CD4-positive, alpha-beta T cell (primary cell): ENCODE results near the gene CBARP. TPM values are rescaled to one million over a fixed set of nuclear protein-coding genes. Genes with fewer than 3 reads are reported as not detected.
"Not testable (repeated sequence)": the region's sequence is repeated elsewhere in the genome, so short reads cannot be mapped to it uniquely, and the experiment has no call there.

Source experiments
- ATAC-seq: fragments of 200-7000 bp; cut with Tn5 transposase; one replicate; pipeline ENCODE4 v1.10.0; 2022; ENCODE audit warnings: mild to moderate bottlenecking; ENCODE audit not compliant: poor library complexity
- CTCF ChIA-PET: fragments of 350-600 bp; sonication (Branson Sonifier 250); formaldehyde crosslinking; loops from one replicate; lab custom pipeline; 2021; ENCODE audit warnings: antibody characterized with exemption, inconsistent platforms; lab: Charles Lee
- POLR2A ChIA-PET: fragments of 350-600 bp; sonication (Branson Sonifier 250); formaldehyde crosslinking; loops from one replicate; lab custom pipeline; 2021; ENCODE audit warnings: antibody characterized with exemption, inconsistent platforms; lab: Charles Lee
- DNase-seq, 14 experiments: peaks; one replicate each; pipeline ENCODE4 v3.0.0-alpha.2; 2013 to 2020; ENCODE audit warnings: mixed read lengths in 2 of 14
- H3K27ac ChIP-seq, 2 donors: one replicate each; pipeline versions ENCODE4 v1.5.1 to v1.7.0; 2013; ENCODE audit warnings: low read length in 2 of 2, low read depth in 1 of 2, mild to moderate bottlenecking in 1 of 2
- H3K27me3 ChIP-seq, 2 experiments: 1 replicate in 1 of 2; 2 replicates in 1 of 2; pipeline versions ENCODE4 v1.6.1 to v1.7.0; 2013; ENCODE audit warnings: low read length in 2 of 2, control low read depth in 1 of 2, mild to moderate bottlenecking in 1 of 2, moderate library complexity in 1 of 2; ENCODE audit not compliant: insufficient read depth in 2 of 2, control insufficient read depth in 1 of 2
- H3K36me3 ChIP-seq: one replicate; pipeline ENCODE4 v1.6.1; 2013; ENCODE audit warnings: low read length, control low read depth; ENCODE audit not compliant: insufficient read depth
- H3K4me1 ChIP-seq: one replicate; pipeline ENCODE4 v1.6.1; 2013; ENCODE audit warnings: low read length, control low read depth; ENCODE audit not compliant: insufficient read depth
- H3K4me3 ChIP-seq: one replicate; pipeline ENCODE4 v1.5.1; 2013; ENCODE audit warnings: mild to moderate bottlenecking, low read length, moderate library complexity
- H3K9me3 ChIP-seq, 2 experiments: 1 replicate in 1 of 2; 2 replicates in 1 of 2; pipeline versions ENCODE4 v1.6.1 to v1.7.0; 2013; ENCODE audit warnings: low read length in 2 of 2, mild to moderate bottlenecking in 2 of 2, control low read depth in 1 of 2, moderate library complexity in 1 of 2; ENCODE audit not compliant: control insufficient read depth in 1 of 2, insufficient read depth in 1 of 2
- H3K27ac Mint-ChIP-seq: one replicate; pipeline ENCODE4 v1.8.0; 2020; ENCODE audit warnings: mixed read lengths
- H3K27me3 Mint-ChIP-seq: one replicate; pipeline ENCODE4 v1.8.0; 2021; ENCODE audit warnings: mixed read lengths
- H3K36me3 Mint-ChIP-seq: one replicate; pipeline ENCODE4 v1.8.0; 2021; ENCODE audit warnings: low read depth, mixed read lengths
- H3K4me1 Mint-ChIP-seq: one replicate; pipeline ENCODE4 v1.8.0; 2021; ENCODE audit warnings: low read depth, mixed read lengths
- H3K4me3 Mint-ChIP-seq: one replicate; pipeline ENCODE4 v1.8.0; 2020; ENCODE audit warnings: mild to moderate bottlenecking, mixed read lengths
- H3K9me3 Mint-ChIP-seq: one replicate; pipeline ENCODE4 v1.8.0; 2020; ENCODE audit warnings: mixed read lengths
- intact Hi-C, 2 experiments: fragments of 100-400 bp; cut with DNase I in 1 of 2; cut with micrococcal nuclease in 1 of 2; formaldehyde crosslinking; loops; one replicate each; pipeline versions ENCODE4 v1.15.1 to v1.9.0; 2023 to 2025; cut with DNase I, micrococcal nuclease
- total RNA-seq, 174 experiments: library from RNA in 2 of 174; stranded (reverse) in 2 of 174; gene quantifications; one replicate each; pipeline ENCODE4 v1.2.3 and lab custom pipeline; 2021 to 2026
- TF ChIP-seq, protein P1 (sequence below): fragments of 200-600 bp; IDR thresholded peaks from one replicate; pipeline ENCODE4 v1.8.0; 2022; ENCODE audit warnings: antibody characterized with exemption, mild to moderate bottlenecking

CBARP gene
- total RNA-seq, 2 experiments from 2014 or later, result 0.22 TPM; not detected in 1

DNA sequence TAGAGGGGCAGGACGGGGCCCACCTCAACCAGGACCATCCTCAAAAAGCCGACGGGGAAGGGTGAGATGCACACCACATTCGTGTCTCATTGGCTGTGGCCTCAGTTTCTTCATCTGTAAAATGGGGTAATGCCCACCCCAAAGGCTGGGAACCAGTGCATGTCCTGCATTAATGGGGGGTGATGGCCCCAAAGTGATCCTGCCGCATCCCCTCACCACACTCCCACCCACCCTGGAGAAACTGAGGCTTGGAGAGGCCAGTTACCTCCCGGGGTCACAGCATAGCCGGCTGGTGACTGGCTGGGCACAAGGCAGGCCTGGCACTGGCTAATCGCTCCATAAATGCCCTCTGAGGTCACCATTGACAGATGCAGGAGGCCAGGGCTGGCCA is 9.9 kb upstream of the CBARP start:
- no peak overlapping the region for H3K4me3 Mint-ChIP-seq
- ChIA-PET CTCF (interaction anchor here (1.2 kb wide), 1 partner anchor 19 kb away, joined by 8 read pairs; no protein-coding TSS in a partner anchor), POLR2A (interaction anchor here (0.7 to 7.9 kb wide), 2 partner anchors 10 to 19 kb away, joined by 3 to 476 read pairs; partner anchors contain the start of gene CIRBP)
- Histone ChIP-seq H3K9me3 (no peaks in the 10 kb centered on the region), H3K27me3 (no peaks in the 10 kb centered on the region), H3K36me3 (peaks cover 17% of the 10 kb centered on the region), H3K4me3 (peak overlapping the region; percentile 59), H3K4me1 (peaks cover 54% of the 10 kb centered on the region), H3K27ac (peak overlapping the region; percentile 59 to 72)
- DNase-seq (no peak), ATAC-seq (no peak)
- H3K27ac Mint-ChIP-seq, result peak overlapping the region; percentile 56
- H3K27me3 Mint-ChIP-seq, result no peaks in the 10 kb centered on the region
- peaks cover 11% of the 10 kb centered on the region for H3K4me1 Mint-ChIP-seq
- intact Hi-C loops, result loop anchor here in 1 of 2 experiments (10.0 kb wide), 2 partner anchors 223 to 453 kb away; partner anchors contain the start of genes CNN2, PTBP1, RNU6-2 and TMEM259
- TF ChIP-seq, protein P1, sequence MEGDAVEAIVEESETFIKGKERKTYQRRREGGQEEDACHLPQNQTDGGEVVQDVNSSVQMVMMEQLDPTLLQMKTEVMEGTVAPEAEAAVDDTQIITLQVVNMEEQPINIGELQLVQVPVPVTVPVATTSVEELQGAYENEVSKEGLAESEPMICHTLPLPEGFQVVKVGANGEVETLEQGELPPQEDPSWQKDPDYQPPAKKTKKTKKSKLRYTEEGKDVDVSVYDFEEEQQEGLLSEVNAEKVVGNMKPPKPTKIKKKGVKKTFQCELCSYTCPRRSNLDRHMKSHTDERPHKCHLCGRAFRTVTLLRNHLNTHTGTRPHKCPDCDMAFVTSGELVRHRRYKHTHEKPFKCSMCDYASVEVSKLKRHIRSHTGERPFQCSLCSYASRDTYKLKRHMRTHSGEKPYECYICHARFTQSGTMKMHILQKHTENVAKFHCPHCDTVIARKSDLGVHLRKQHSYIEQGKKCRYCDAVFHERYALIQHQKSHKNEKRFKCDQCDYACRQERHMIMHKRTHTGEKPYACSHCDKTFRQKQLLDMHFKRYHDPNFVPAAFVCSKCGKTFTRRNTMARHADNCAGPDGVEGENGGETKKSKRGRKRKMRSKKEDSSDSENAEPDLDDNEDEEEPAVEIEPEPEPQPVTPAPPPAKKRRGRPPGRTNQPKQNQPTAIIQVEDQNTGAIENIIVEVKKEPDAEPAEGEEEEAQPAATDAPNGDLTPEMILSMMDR, result no peak
- H3K36me3 Mint-ChIP-seq, result peaks cover 16% of the 10 kb centered on the region
- H3K9me3 Mint-ChIP-seq, result no peaks in the 10 kb centered on the region

DNA sequence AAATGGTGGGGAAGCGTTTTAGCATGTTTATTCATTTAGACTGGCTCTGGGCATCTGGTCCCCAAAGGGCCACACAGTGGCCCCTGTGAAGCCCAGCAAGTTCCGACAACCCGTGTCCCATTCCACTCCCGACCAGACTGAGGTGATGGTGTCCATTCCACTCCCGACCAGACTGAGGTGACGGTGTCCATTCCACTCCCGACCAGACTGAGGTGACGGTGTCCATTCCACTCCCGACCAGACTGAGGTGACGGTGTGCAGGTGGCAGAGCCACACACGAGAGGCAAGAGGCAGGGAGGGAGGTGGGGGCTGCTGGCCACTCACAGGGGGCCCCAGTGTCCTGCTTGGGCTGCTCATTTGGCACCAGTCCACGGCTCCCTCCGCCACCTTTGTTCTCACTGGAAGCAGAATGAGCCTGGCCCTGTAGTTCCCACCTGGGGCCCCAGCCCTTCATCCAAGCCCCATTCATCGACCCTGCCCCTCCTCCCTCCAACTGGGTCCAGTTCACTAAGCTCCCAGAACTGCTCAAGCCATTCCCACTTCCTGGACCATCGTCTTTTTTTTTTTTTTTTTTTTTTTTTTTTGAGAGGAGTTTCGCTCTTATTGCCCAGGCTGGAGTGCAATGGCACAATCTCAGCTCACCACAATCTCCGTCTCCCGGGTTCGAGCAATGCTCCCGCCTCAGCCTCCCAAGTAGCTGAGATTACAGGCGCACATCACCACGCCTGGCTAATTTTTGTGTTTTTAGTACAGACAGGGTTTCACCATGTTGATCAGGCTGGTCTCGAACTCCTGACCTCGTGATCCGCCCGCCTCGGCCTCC is 8.7 kb upstream of the CBARP start:
- not testable (repeated sequence) for H3K9me3 ChIP-seq, H3K27me3 ChIP-seq, H3K27me3 Mint-ChIP-seq, H3K4me3 ChIP-seq, H3K9me3 Mint-ChIP-seq, H3K27ac ChIP-seq, H3K36me3 ChIP-seq, ATAC-seq
- POLR2A ChIA-PET, result interaction anchor here (0.6 to 7.9 kb wide), 6 partner anchors 12 to 193 kb away, joined by 3 to 476 read pairs (median 3); partner anchors contain the start of genes CIRBP and FAM174C
- peaks cover 52% of the 10 kb centered on the region for H3K4me1 ChIP-seq
- Mint-ChIP-seq H3K4me1 (peaks cover 13% of the 10 kb centered on the region), H3K27ac (peak overlapping the region; percentile 56), H3K36me3 (peaks cover 12% of the 10 kb centered on the region), H3K4me3 (peak overlapping the region; percentile 75)
- intact Hi-C loops, result loop anchor here in 1 of 2 experiments (10.0 kb wide), 2 partner anchors 222 to 452 kb away; partner anchors contain the start of genes CNN2, PTBP1, RNU6-2 and TMEM259
- CTCF ChIA-PET, result interaction anchor here (0.6 to 1.2 kb wide), 2 partner anchors 20 to 249 kb away, joined by 3 to 8 read pairs; no protein-coding TSS in a partner anchor
- DNase-seq, result peak in 2 of 14 experiments; percentile 28 to 54

DNA sequence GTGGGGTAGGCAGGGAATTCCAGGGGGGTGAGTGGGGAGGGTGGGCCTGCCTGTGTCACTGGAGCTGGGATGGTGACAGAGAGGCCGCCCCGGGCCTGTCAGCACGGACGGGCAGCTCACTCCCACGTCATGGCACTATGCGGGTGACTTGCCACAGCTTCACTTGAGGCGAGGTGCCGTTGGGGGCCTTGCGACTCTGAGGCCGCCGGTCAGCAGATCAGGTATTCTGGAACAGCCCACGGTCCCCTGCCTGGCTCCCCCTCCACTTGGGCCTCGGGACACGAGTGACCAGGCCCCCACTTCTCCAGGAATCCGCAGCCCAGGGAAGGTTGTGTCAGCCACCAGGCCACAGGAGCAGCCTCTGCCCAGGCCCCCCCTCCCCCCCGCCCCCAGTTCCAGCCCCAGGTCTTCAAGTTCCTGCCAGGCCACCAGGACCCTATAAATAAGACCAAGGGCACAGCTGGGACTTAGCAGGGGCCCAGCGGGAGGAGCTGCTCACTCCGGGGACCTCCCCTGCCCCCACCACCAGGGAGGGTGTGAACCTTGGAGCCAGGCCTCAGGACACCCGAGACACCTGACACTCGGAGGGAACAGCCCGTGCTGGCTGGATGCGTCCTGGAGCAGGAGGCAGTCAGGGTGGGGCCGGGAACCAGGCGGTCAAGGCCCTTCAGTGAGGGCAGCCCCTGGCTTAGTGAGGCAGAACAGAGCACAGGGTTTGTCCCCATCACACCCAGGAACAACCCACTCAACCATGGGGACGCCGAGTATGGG is 7.9 kb upstream of the CBARP start:
- H3K27me3 ChIP-seq, result no peaks in the 10 kb centered on the region
- Mint-ChIP-seq H3K4me3 (no peak overlapping the region), H3K9me3 (no peaks in the 10 kb centered on the region), H3K4me1 (peaks cover 17% of the 10 kb centered on the region), H3K36me3 (peaks cover 9% of the 10 kb centered on the region), H3K27me3 (peaks cover 4% of the 10 kb centered on the region), H3K27ac (peak overlapping the region; percentile 56)
- ATAC-seq (no peak), DNase-seq (peak in 2 of 14 experiments; percentile 19 to 59)
- POLR2A ChIA-PET, result interaction anchor here (1.1 to 7.9 kb wide), 4 partner anchors 15 to 30 kb away, joined by 4 to 476 read pairs (median 24); partner anchors contain the start of genes CIRBP and FAM174C
- H3K9me3 ChIP-seq, result no peaks in the 10 kb centered on the region
- peaks cover 56% of the 10 kb centered on the region for H3K4me1 ChIP-seq
- intact Hi-C loops, result loop anchor here in 1 of 2 experiments (10.0 kb wide), 2 partner anchors 221 to 451 kb away; partner anchors contain the start of genes CNN2, PTBP1, RNU6-2 and TMEM259
- H3K27ac ChIP-seq, result no peak overlapping the region
- CTCF ChIA-PET, result interaction anchor here (1.6 to 3.1 kb wide), 2 partner anchors 19 to 114 kb away, joined by 4 to 255 read pairs; partner anchors contain the start of gene CIRBP
- peaks cover 7% of the 10 kb centered on the region for H3K36me3 ChIP-seq
- no peak overlapping the region for H3K4me3 ChIP-seq
- TF ChIP-seq, protein P1, result no peak
